ENCODE data around the gene DCDC2B. TPM values are rescaled to one million over a fixed set of nuclear protein-coding genes. Genes with fewer than 3 reads are reported as not detected.

Gene DCDC2B
- total and polyA plus RNA-seq, 9 of the 15 experiments (the other 6 are each of a cell fraction or from before 2014, with no cell fraction given), result not detected

- TF ChIP-seq JUN (IDR thresholded peaks at IDR 0.05; ENCODE audit: borderline replicate concordance, low read depth, low read length), result peak; percentile 57; the same call in 1 of the 2 replicates
- TF ChIP-seq JUN (CRISPR knock-in tag; IDR thresholded peaks at IDR 0.05; ENCODE audit: borderline replicate concordance), result no peak; the same call in 1 of the 2 replicates
- no peak for TF ChIP-seq HNRNPH1 (optimal IDR thresholded peaks at IDR 0.05; ENCODE audit: low read depth, low read length)
- TF ChIP-seq JUNB (CRISPR knock-in tag; conservative IDR thresholded peaks at IDR 0.05), result no peak
- no peak for TF ChIP-seq MCM3 (IDR thresholded peaks at IDR 0.05)
- peak; percentile 71 for TF ChIP-seq NFIC (IDR thresholded peaks at IDR 0.05)
- TF ChIP-seq HOXB6 (CRISPR knock-in tag; IDR thresholded peaks at IDR 0.05; ENCODE audit: borderline replicate concordance), result no peak; the same call in 1 of the 2 replicates
- no peak for TF ChIP-seq ZBTB49 (CRISPR knock-in tag; IDR thresholded peaks at IDR 0.05; ENCODE audit: borderline replicate concordance)
- TF ChIP-seq ZC3H8 (IDR thresholded peaks at IDR 0.05), result no peak
- 0 out of 2 replicates have a peak, but pooled peaks have one; percentile 43 for TF ChIP-seq USF2 (CRISPR knock-in tag; IDR thresholded peaks at IDR 0.05)
- TF ChIP-seq ELF2 (CRISPR knock-in tag; IDR thresholded peaks at IDR 0.05), result peak; percentile 67; the same call in 1 of the 2 replicates
- TF ChIP-seq VEZF1 (CRISPR knock-in tag; IDR thresholded peaks at IDR 0.05), result peak; percentile 95
- TF ChIP-seq ZBTB33 (CRISPR knock-in tag; IDR thresholded peaks at IDR 0.05), result peak; percentile 68
- TF ChIP-seq SMARCE1 (IDR thresholded peaks at IDR 0.05), result no peak
- no peak for TF ChIP-seq HDAC6 (IDR thresholded peaks at IDR 0.05; ENCODE audit: low read depth, low read length)
- peak; percentile 90 for TF ChIP-seq SAP30 (IDR thresholded peaks at IDR 0.05; ENCODE audit: borderline replicate concordance, insufficient read depth, low read depth, low read length, poor library complexity, severe bottlenecking)
- no peak for TF ChIP-seq ZFP1 (CRISPR knock-in tag; IDR thresholded peaks at IDR 0.05)
- no peak for TF ChIP-seq ZFP30 (CRISPR knock-in tag; IDR thresholded peaks at IDR 0.05; ENCODE audit: borderline replicate concordance)
- peak; percentile 59; the same call in 1 of the 2 replicates for TF ChIP-seq ELF4 (CRISPR knock-in tag; IDR thresholded peaks at IDR 0.05)
- peak; percentile 69 for TF ChIP-seq USF1 (CRISPR knock-in tag; IDR thresholded peaks at IDR 0.05)
- no peak for TF ChIP-seq IRF2 (CRISPR knock-in tag; IDR thresholded peaks at IDR 0.05)
These were observed 29.3 kb upstream of the DCDC2B start, which contains the start of gene TXLNA (continued) for GRCh38 chr1:32179443-32180185.

All from K562 (cell line).